GM19240 (cell line): ENCODE measurements around the gene LRRC56.

ENCODE experiments used
- DNase-seq: peaks from one replicate; pipeline ENCODE4 v3.0.0; 2011; ENCODE audit warnings: low spot score; ENCODE audit not compliant: insufficient read length

The LRRC56 gene

DNA sequence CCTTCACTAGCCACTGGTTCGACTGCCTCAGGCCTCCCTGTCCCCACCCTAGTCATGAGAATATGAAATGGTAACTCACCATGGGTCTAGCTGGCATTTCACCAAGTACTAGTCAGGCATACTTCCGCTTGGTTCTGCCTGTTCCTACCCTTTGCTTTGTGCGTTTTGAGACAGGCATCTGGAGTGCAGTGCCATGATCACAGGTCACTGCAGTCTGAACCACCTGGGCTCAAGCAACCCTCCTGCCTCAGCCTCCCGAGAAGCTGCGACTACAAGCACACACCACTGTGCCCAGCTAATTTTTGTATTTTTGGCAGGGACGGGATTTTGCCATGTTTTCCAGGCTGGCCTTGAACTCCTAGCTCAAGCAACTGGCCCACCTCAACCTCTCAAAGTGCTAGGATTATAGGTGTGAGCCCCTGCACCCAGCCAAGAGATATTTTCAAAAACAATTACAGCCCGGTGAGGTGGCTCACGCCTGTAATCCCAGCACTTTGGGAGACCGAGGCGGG is 16.1 kb upstream of the LRRC56 start:
- DNase-seq: no peak

DNA sequence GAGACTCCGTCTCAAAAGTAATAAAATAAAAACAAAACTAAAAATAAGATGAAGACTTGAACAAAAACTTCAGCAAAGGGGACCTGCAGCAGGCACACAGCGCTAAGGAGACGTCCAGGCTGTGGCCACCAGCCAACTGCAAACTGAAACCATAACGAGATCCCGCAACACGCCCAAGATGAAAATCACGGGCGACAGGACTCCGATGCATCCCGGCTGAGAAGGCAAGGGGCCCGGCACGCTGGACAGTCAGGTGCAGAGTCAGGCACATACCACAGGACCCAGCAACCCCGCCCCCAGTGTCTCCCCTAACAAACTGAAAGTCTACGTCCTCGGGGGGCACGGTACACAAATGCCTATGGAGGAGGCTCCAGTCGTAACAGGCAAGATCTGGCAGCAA is 11.1 kb upstream of the LRRC56 start:
- DNase-seq: no peak

- no peak for DNase-seq
Measured at GRCh38 chr11:528166-528814, 9.0 kb upstream of the LRRC56 start.

DNA sequence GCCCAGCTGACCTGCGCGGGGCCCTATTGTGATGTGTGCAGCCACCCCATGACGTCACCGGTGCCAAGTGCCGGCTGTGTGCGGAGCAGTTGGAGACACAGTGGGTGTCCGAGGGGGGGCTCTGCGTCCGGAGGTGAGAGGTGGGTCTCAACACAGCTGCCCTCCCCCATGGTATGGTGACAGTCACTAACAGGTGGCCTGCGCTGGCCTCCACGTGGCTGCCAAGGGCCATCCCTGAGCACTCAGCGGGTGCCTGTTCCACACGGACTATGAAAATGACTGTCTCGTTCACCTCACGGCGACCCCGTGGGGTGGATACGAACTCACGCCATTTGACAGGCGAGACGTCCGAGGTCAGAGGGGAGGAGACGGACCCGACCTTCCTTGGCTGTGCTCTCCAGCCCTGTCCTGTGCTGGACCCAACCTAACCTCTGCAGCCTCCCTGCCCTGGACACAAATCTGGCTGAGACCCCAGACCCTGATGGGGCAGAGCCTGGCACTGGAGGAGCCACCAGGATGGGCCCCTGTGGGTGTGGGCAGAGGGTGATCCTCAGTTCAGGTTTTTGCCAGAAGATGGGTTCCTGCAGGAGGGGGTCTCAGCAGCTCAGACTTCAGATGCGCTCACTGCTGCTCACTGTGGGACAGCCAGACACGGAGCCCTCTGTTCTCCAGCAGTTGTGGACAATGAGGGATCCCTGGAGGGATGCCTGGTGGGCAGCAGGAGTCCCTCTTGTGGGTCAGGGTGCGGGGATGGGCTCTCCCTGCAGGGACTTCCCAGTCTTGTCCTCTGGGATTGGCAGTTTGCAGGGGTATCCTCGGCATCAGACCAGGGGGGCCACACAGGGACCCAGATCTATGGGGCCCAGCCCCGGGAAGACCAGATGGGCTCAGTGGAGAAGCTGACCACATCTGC is 8.3 kb upstream of the LRRC56 start:
- DNase-seq: no peak

DNA sequence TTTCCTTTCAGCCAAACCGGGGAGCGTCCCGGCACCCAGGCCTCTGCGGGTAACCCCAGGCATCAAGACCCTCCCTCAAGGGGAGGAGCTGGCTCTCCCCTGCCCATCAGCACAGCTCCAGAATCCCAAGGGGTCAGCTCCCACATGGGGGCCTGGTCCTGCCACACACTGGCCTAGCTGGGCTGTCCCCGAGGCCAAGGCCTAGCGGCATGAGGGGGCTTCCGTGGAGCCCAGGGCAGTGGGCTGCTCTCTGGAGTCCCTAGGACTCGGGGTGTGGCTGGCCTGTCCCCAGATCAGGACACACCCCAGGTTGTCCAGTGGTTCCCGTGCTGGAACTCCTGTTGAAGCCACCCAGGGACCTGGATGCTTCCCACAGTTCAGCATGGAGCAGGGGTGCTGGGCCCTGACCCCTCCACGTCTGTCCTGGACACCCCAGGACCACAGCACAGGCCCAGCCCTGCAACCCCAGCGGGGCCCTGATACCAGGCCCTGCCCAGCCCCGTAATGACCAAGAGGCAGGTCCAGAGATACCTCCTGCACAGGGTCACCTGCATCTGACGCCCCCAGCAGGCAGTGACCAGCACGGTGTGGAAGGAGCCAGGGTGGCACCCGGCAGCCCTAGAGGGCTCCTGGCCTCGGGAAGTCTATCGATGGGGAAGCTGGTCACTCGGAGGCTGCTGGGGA is 7.5 kb upstream of the LRRC56 start:
- no peak for DNase-seq

- no peak for DNase-seq
Measured at GRCh38 chr11:530960-531831, 6.1 kb upstream of the LRRC56 start.

DNA sequence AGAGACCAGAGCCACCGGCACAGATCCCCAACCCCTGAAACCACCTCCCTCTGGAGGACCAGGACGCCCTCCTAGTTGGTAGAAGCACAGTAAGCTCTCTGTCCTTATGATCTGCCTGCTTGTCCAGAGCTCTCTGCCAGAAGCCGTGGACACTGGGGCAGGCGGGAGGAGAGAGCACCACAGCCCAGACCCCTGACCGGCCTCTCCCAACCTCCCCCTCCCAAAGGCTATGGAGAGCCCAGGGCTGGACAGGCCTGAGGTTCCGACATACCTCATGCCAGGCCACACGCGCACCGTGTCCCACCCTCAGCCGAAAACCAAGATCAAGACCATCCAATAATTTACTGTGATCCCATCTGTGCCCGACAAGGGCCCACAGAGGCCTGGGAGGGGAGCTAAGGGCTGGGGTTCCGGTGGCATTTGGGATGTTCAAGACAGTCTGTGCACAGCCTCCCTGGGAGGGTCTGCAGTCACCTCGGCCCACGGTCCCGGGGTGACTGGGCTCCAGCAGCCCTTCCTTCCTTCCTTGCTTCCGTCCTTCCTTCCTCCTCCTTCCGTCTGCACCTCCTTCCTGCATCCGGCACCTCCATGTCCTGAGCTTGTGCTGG is 5.3 kb upstream of the LRRC56 start:
- no peak for DNase-seq

DNA sequence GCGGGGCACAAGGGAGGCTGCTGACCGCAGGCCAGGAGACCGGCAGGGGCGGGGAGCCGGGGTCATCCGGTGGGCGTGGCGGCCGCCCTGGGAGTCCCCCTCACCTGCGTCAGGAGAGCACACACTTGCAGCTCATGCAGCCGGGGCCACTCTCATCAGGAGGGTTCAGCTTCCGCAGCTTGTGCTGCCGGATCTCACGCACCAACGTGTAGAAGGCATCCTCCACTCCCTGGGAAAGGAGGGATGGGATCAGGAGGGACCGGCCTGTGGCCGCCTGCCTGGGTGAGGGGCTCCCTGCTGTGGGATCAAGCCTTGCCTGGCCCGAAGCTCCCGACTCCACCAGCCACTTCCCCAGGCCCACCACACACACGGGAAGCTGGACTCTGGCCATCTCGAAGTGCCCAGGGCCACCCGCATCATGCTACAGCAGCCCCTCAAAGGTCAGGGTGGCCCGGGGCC is 4.8 kb upstream of the LRRC56 start:
- DNase-seq: no peak

DNA sequence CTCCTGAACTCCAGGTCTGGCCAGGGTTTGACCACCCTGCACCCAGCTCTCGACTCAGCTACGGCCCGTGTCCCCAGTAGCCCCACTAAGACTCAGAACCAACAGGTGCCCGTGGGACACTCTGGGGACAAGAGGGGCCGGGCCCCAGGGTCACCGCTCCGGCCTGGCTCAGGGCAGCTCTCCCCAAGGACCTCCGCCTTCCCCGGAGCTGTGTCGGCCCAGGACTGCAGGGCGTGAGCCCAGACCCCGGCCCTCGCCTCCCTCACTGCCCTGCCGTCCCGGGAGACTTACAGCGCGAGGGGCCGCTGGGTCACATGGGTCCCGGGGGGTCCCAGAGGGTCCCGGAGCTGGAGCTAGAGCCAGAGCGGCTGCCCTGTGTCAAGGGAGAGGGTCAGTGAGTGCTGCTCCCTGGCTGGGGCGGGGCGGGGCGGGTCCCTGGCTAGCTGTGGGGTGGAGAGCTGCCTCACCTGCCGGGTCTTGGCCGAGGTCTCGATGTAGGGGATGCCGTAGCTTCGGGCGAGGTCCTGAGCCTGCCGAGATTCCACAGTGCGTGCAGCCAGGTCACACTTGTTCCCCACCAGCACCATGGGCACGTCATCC is 4.2 kb upstream of the LRRC56 start:
- no peak for DNase-seq

DNA sequence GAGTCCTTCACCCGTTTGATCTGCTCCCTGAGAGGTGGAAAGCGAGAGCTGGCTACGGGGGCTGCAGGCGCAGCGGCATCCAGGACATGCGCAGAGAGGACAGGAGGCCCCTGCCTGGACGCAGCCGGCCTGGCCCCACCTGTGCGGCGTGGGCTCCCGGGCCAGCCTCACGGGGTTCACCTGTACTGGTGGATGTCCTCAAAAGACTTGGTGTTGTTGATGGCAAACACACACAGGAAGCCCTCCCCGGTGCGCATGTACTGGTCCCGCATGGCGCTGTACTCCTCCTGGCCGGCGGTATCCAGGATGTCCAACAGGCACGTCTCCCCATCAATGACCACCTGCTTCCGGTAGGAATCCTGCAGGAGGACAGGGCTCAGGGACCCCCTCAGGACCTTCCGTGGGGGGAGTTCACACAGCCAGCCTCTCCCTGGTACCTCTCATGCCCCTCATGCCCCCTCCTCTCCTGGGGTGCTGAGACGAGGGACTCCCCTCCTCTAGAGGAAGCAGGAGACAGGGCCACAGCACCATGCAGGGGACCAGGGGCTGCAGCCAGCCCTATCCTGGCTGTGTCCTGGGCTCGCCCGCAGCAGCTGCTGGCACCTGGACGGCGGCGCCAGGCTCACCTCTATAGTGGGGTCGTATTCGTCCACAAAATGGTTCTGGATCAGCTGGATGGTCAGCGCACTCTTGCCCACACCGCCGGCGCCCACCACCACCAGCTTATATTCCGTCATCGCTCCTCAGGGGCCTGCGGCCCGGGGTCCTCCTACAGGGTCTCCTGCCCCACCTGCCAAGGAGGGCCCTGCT is 3.5 kb upstream of the LRRC56 start:
- no peak for DNase-seq

DNA sequence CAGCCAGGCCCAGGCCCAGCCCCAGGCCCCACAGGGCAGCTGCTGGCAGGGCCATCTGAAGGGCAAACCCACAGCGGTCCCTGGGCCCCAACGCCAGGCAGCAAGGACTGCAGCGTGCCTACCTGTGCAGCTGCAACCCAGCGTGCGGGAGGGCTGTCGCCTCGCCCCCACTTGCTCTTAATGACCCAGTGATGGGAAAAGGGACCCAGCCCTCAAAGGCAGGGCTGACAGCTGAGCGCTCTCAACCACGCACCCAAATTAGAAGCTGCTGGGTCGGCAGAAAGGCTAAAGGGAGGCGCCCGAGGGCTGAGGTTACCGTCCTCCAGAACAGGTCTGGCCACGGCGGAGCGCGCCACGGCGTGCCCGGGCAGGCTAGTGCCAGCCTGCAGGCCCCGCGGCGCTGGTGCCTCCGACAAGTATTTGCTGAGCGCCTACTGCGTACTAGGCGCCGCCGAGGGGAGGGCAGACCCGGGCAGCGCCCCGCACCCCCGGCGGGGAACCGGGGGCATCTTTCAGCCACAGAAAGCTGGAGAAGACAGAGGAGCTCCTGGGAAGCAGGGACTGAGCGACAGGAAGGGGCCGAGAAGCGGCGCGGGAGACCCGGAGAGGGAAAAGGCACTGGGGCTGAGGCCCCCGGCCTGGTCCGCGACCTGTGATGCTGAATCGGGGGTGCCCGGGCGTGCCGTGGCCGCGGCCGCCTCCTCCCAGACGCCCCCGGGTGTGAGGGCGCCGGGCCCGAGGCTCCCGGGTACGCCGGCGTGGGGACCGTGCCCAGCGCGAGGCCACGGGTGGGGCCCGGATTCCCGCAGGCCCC is 2.7 kb upstream of the LRRC56 start:
- DNase-seq: no peak

GRCh38 chr11:535210-535518 is 2.2 kb upstream of the LRRC56 start:
- DNase-seq: no peak

DNA sequence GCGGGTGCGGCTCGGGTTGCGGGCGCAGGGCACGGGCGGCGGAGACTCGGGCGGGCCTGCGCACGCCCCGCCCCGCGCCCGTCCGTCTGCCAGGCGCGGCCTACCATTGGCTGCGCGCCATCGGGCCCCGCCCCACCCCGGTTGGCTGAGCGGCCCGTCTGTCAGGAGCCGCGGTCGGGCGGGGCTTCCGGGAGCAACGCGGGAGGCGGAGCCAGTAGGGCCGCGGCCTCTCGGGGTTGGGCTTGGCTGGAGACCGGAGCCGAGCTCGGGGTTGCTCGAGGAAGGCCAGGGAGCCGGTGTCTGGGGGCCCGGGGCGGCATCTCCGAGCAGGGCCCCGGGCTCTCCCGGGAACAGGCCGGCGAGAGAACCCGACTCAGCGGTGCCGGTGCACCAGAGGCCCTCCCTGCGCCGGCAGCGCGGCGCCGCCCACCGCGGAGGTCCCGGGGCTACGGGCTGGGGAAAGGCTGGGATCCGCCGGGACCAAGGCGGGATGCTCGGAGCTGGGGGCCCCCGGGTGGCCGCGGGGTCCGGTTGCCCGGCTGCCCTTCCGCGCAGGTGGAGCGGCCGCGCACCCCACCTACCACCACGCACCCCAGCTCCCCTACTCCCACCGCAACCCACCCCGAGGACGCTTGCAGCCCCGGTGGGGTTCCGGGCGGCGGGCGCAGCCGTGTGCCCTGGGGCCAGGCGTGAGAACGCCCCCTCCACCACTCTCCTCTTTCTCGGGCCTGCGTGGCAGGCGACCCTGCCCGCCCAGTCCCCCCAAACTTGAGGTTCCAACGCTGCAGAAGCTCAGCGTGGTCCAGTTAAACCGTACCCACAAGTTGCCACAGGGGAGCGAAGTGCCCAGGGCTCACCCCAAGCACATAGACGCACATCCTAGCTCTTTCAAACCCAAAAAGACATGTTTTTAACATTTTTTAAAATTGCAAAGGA is 1.5 kb upstream of the LRRC56 start, which contains the start of gene HRAS:
Gene HRAS (minus strand): TSS at position 58 of the 936 bp plus-strand sequence.
- DNase-seq: peak; percentile 99

- no peak for DNase-seq
Measured at GRCh38 chr11:537622-538430, 499 bp downstream of the LRRC56 start.

GRCh38 chr11:538431-539051 is 1.2 kb downstream of the LRRC56 start:
- no peak for DNase-seq

DNA sequence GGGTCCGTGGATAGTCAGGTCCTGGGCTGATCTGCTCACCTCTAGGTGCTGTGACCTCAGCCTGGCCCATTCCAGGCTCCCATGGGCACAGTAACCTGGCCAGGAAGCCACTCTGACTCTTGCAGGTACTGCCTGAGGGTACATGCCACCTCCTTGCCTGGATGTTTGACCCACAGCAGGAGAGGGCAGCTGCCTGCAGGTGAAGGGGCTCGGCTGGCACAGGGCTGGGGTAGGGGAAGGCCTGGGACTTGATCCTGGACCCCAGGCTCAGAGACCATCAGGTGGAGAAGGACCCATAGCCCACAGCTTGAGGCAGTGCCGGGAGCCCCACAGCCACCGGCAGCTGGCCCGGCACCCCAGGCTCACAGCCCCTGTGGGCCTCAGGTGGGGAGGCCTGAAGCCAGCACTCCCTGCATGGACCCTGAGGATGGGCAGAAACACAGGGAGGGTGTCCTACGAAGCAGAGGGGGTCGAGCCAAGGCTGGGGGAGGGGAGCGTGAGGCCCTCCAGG is 2.7 kb downstream of the LRRC56 start:
- no peak for DNase-seq
